Measurements from ENCODE around the gene HYAL1.
"Not testable (repeated sequence)": the region's sequence is repeated elsewhere in the genome, so short reads cannot be mapped to it uniquely, and the experiment has no call there.

Gene HYAL1

GRCh38 chr3:50316657-50317242, 13.4 kb upstream of the HYAL1 start:
- H3K9me3 ChIP-seq (ENCODE audit: control insufficient read depth in 2 of 2, low read length in 2 of 2) = no peaks in the 10 kb centered on the region
- H3K27ac ChIP-seq (ENCODE audit: low read length) = no peak overlapping the region
- peaks cover 36% of the 10 kb centered on the region for H3K4me1 ChIP-seq (ENCODE audit: control insufficient read depth, insufficient read depth, low read length)
- H3K36me3 ChIP-seq (ENCODE audit: control insufficient read depth in 2 of 2, insufficient read depth in 2 of 2, low read length in 2 of 2) = peaks cover 10 to 30% of the 10 kb centered on the region in 2 donors
- peak overlapping the region in 1 of 2 donors; percentile 47 for H3K9ac ChIP-seq (ENCODE audit: low read length in 2 of 2)
- no peaks in the 10 kb centered on the region for H3K27me3 ChIP-seq (ENCODE audit: control insufficient read depth in 1 of 2, insufficient read depth in 2 of 2, low read length in 2 of 2)
- H3K4me3 ChIP-seq (ENCODE audit: low read length in 2 of 2) = no peak overlapping the region

GRCh38 chr3:50314816-50315215, 11.4 kb upstream of the HYAL1 start:
- Histone ChIP-seq H3K4me3 (ENCODE audit: low read length in 2 of 2) (no peak overlapping the region), H3K27me3 (ENCODE audit: control insufficient read depth in 1 of 2, insufficient read depth in 2 of 2, low read length in 2 of 2) (no peaks in the 10 kb centered on the region), H3K27ac (ENCODE audit: low read length) (no peak overlapping the region), H3K4me1 (ENCODE audit: control insufficient read depth, insufficient read depth, low read length) (peaks cover 26% of the 10 kb centered on the region), H3K9ac (ENCODE audit: low read length in 2 of 2) (no peak overlapping the region), H3K9me3 (ENCODE audit: control insufficient read depth in 2 of 2, low read length in 2 of 2) (no peaks in the 10 kb centered on the region), H3K36me3 (ENCODE audit: control insufficient read depth in 2 of 2, insufficient read depth in 2 of 2, low read length in 2 of 2) (peaks cover 10 to 30% of the 10 kb centered on the region in 2 donors)

GRCh38 chr3:50314342-50314741, 11.0 kb upstream of the HYAL1 start:
- Histone ChIP-seq H3K9me3 (ENCODE audit: control insufficient read depth in 2 of 2, low read length in 2 of 2) (no peaks in the 10 kb centered on the region), H3K36me3 (ENCODE audit: control insufficient read depth in 2 of 2, insufficient read depth in 2 of 2, low read length in 2 of 2) (peaks cover 10 to 28% of the 10 kb centered on the region in 2 donors), H3K4me3 (ENCODE audit: low read length in 2 of 2) (no peak overlapping the region), H3K27ac (ENCODE audit: low read length) (no peak overlapping the region), H3K4me1 (ENCODE audit: control insufficient read depth, insufficient read depth, low read length) (peaks cover 21% of the 10 kb centered on the region), H3K27me3 (ENCODE audit: control insufficient read depth in 1 of 2, insufficient read depth in 2 of 2, low read length in 2 of 2) (no peaks in the 10 kb centered on the region), H3K9ac (ENCODE audit: low read length in 2 of 2) (no peak overlapping the region)

GRCh38 chr3:50312041-50312440, 8.7 kb upstream of the HYAL1 start:
- H3K9ac ChIP-seq (ENCODE audit: low read length in 2 of 2); H3K4me3 ChIP-seq (ENCODE audit: low read length in 2 of 2); H3K27ac ChIP-seq (ENCODE audit: low read length); H3K27me3 ChIP-seq (ENCODE audit: control insufficient read depth in 1 of 2, insufficient read depth in 2 of 2, low read length in 2 of 2); H3K4me1 ChIP-seq (ENCODE audit: control insufficient read depth, insufficient read depth, low read length); H3K9me3 ChIP-seq (ENCODE audit: control insufficient read depth in 2 of 2, low read length in 2 of 2): not testable (repeated sequence)
- H3K36me3 ChIP-seq (ENCODE audit: control insufficient read depth in 2 of 2, insufficient read depth in 2 of 2, low read length in 2 of 2) = peaks cover 3 to 12% of the 10 kb centered on the region in 2 donors

GRCh38 chr3:50304601-50305000, 1.2 kb upstream of the HYAL1 start:
- Histone ChIP-seq H3K36me3 (ENCODE audit: control insufficient read depth in 2 of 2, insufficient read depth in 2 of 2, low read length in 2 of 2) (no peaks in the 10 kb centered on the region), H3K9ac (ENCODE audit: low read length in 2 of 2) (no peak overlapping the region), H3K27ac (ENCODE audit: low read length) (no peak overlapping the region)

GRCh38 chr3:50302095-50303012, 1.0 kb downstream of the HYAL1 start:
- no peak overlapping the region for H3K9ac ChIP-seq (ENCODE audit: low read length in 2 of 2)

More at GRCh38 chr3:50304601-50305000, 1.2 kb upstream of the HYAL1 start:
- H3K9me3 ChIP-seq (ENCODE audit: control insufficient read depth in 2 of 2, low read length in 2 of 2) = no peaks in the 10 kb centered on the region
- no peak overlapping the region for H3K4me3 ChIP-seq (ENCODE audit: low read length in 2 of 2)
- peaks cover 25% of the 10 kb centered on the region for H3K4me1 ChIP-seq (ENCODE audit: control insufficient read depth, insufficient read depth, low read length)
- no peaks in the 10 kb centered on the region for H3K27me3 ChIP-seq (ENCODE audit: control insufficient read depth in 1 of 2, insufficient read depth in 2 of 2, low read length in 2 of 2)

GRCh38 chr3:50300681-50301254, 2.6 kb downstream of the HYAL1 start:
- no peaks in the 10 kb centered on the region for H3K27me3 ChIP-seq (ENCODE audit: control insufficient read depth in 1 of 2, insufficient read depth in 2 of 2, low read length in 2 of 2)
- H3K9ac ChIP-seq (ENCODE audit: low read length in 2 of 2) = peak overlapping the region in 1 of 2 donors; percentile 42
- H3K9me3 ChIP-seq (ENCODE audit: control insufficient read depth in 2 of 2, low read length in 2 of 2) = no peaks in the 10 kb centered on the region
- H3K27ac ChIP-seq (ENCODE audit: low read length) = peak overlapping the region; percentile 84
- peaks cover 39% of the 10 kb centered on the region for H3K4me1 ChIP-seq (ENCODE audit: control insufficient read depth, insufficient read depth, low read length)
- H3K4me3 ChIP-seq (ENCODE audit: low read length in 2 of 2) = peak overlapping the region; percentile 44 to 86
- H3K36me3 ChIP-seq (ENCODE audit: control insufficient read depth in 2 of 2, insufficient read depth in 2 of 2, low read length in 2 of 2) = no peaks in the 10 kb centered on the region

More at GRCh38 chr3:50302095-50303012, 1.0 kb downstream of the HYAL1 start:
- peaks cover 39% of the 10 kb centered on the region for H3K4me1 ChIP-seq (ENCODE audit: control insufficient read depth, insufficient read depth, low read length)
- no peaks in the 10 kb centered on the region for H3K9me3 ChIP-seq (ENCODE audit: control insufficient read depth in 2 of 2, low read length in 2 of 2)
- peak overlapping the region in 1 of 2 donors; percentile 40 for H3K4me3 ChIP-seq (ENCODE audit: low read length in 2 of 2)
- no peak overlapping the region for H3K27ac ChIP-seq (ENCODE audit: low read length)
- no peaks in the 10 kb centered on the region for H3K27me3 ChIP-seq (ENCODE audit: control insufficient read depth in 1 of 2, insufficient read depth in 2 of 2, low read length in 2 of 2)
- H3K36me3 ChIP-seq (ENCODE audit: control insufficient read depth in 2 of 2, insufficient read depth in 2 of 2, low read length in 2 of 2) = no peaks in the 10 kb centered on the region

- H3K9ac ChIP-seq (ENCODE audit: low read length in 2 of 2) = peak overlapping the region; percentile 42 to 89
- peaks cover 39% of the 10 kb centered on the region for H3K4me1 ChIP-seq (ENCODE audit: control insufficient read depth, insufficient read depth, low read length)
- H3K27me3 ChIP-seq (ENCODE audit: control insufficient read depth in 1 of 2, insufficient read depth in 2 of 2, low read length in 2 of 2) = no peaks in the 10 kb centered on the region
- H3K27ac ChIP-seq (ENCODE audit: low read length) = peak overlapping the region; percentile 84
- no peaks in the 10 kb centered on the region for H3K36me3 ChIP-seq (ENCODE audit: control insufficient read depth in 2 of 2, insufficient read depth in 2 of 2, low read length in 2 of 2)
- H3K4me3 ChIP-seq (ENCODE audit: low read length in 2 of 2) = peak overlapping the region; percentile 44 to 86
- H3K9me3 ChIP-seq (ENCODE audit: control insufficient read depth in 2 of 2, low read length in 2 of 2) = no peaks in the 10 kb centered on the region
Measured at GRCh38 chr3:50299929-50300680, 3.3 kb downstream of the HYAL1 start.

- H3K9ac ChIP-seq (ENCODE audit: low read length in 2 of 2) = peak overlapping the region; percentile 42 to 89
- peaks cover 39% of the 10 kb centered on the region for H3K4me1 ChIP-seq (ENCODE audit: control insufficient read depth, insufficient read depth, low read length)
- no peaks in the 10 kb centered on the region for H3K27me3 ChIP-seq (ENCODE audit: control insufficient read depth in 1 of 2, insufficient read depth in 2 of 2, low read length in 2 of 2)
- H3K4me3 ChIP-seq (ENCODE audit: low read length in 2 of 2) = peak overlapping the region; percentile 44 to 86
- no peaks in the 10 kb centered on the region for H3K9me3 ChIP-seq (ENCODE audit: control insufficient read depth in 2 of 2, low read length in 2 of 2)
- no peaks in the 10 kb centered on the region for H3K36me3 ChIP-seq (ENCODE audit: control insufficient read depth in 2 of 2, insufficient read depth in 2 of 2, low read length in 2 of 2)
- H3K27ac ChIP-seq (ENCODE audit: low read length) = peak overlapping the region; percentile 84
Measured at GRCh38 chr3:50299638-50299928, 3.8 kb downstream of the HYAL1 start.

GRCh38 chr3:50298836-50299637, 4.3 kb downstream of the HYAL1 start, which contains the start of the genes HYAL3 and NAA80:
HYAL3 (minus strand) TSS chr3:50299405; CDS start chr3:50295602, 3,803 bp downstream.
NAA80 (minus strand) TSS chr3:50299405; CDS start chr3:50297463, 1,942 bp downstream.
- Histone ChIP-seq H3K4me3 (ENCODE audit: low read length in 2 of 2) (peak within 1 kb of the TSS; percentile 71 to 92), H3K9me3 (ENCODE audit: control insufficient read depth in 2 of 2, low read length in 2 of 2) (no peaks in the 10 kb centered on the region), H3K27me3 (ENCODE audit: control insufficient read depth in 1 of 2, insufficient read depth in 2 of 2, low read length in 2 of 2) (no peaks in the 10 kb centered on the region), H3K9ac (ENCODE audit: low read length in 2 of 2) (peak within 1 kb of the TSS; percentile 73 to 89), H3K36me3 (ENCODE audit: control insufficient read depth in 2 of 2, insufficient read depth in 2 of 2, low read length in 2 of 2) (no peaks in the 10 kb centered on the region), H3K27ac (ENCODE audit: low read length) (peak within 1 kb of the TSS; percentile 84), H3K4me1 (ENCODE audit: control insufficient read depth, insufficient read depth, low read length) (peaks cover 39% of the 10 kb centered on the region)

All from stomach smooth muscle (tissue), 2 donors.